Measurements from ENCODE around the gene CADPS. TPM values are rescaled to one million over a fixed set of nuclear protein-coding genes. Genes with fewer than 3 reads are reported as not detected.

The CADPS gene
- total and polyA plus RNA-seq, 9 of the 15 experiments (the other 6 are each of a cell fraction or from before 2014, with no cell fraction given) = not detected

DNA sequence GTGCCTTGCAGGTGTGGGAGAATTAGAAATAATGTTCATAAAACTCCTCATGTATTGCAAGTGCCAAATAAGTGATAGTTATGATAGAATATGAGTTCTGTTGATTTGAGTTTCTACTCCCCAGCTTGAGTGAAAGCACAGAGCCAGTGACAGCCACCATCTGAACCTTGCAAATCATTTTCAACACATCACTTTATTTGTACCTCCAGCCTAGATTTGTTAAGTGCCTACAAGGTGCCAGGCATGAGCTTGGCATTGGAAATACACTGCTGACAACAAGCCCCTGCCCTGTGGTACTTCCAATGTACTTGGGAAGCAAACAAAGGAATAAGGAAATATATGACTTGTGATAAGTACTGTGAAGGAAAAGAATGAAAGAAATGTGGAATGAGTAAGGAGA lies 518.9 kb downstream of the CADPS start:
- CTCF ChIA-PET (ENCODE audit: low intra/inter-chr PET ratio) = no interaction called here

DNA sequence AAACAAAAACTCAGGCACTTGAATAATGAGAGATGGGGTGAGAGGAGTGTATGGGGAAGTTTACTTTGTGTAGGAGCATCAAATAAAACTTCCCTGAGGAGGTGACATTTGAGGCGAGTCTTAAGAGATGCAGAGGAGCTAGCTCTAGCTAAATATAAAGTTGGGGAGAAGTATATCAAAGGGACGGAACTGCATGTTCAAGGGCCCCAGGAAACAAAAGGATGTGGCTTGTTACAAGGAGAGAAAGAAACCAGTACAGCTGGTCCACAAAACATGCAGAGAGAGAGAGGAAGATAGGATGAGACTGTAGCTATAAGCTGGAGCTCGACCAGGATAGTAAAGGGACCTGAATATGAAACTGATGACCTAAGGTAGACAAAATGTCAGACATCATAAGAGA lies 519.5 kb downstream of the CADPS start:
- Histone ChIP-seq H3K9me3 (replicated peaks; ENCODE audit: control insufficient read depth, insufficient read depth, low read depth, low read length) (no peaks in the 10 kb centered on the region), H3K9ac (ENCODE audit: insufficient read depth in 1 of 2, low read depth in 2 of 2, low read length in 2 of 2) (no peak overlapping the region), H3K4me2 (ENCODE audit: insufficient read depth, low read length) (no peak overlapping the region), H3K36me3 (ENCODE audit: control insufficient read depth, insufficient read depth, low read length) (no peaks in the 10 kb centered on the region), H3K4me3 (no peak overlapping the region), H3K27ac (ENCODE audit: extremely low read depth, low read depth, low read length) (no peak overlapping the region), H3K9me1 (ENCODE audit: control insufficient read depth, insufficient read depth, low read length) (no peaks in the 10 kb centered on the region), H3K4me1 (replicated peaks in 1 of 2; ENCODE audit: control insufficient read depth in 2 of 2, insufficient read depth in 2 of 2, low read length in 2 of 2) (no peaks in the 10 kb centered on the region), H4K20me1 (replicated peaks; ENCODE audit: control insufficient read depth, insufficient read depth, low read length) (no peaks in the 10 kb centered on the region), H3K79me2 (ENCODE audit: control insufficient read depth, insufficient read depth, low read length) (no peaks in the 10 kb centered on the region), H3K27me3 (ENCODE audit: control insufficient read depth in 2 of 2, insufficient read depth in 2 of 2, low read length in 2 of 2) (no peaks in the 10 kb centered on the region), H2AFZ (ENCODE audit: low read depth, low read length) (no peak overlapping the region)
- CTCF ChIA-PET (ENCODE audit: low intra/inter-chr PET ratio) = no interaction called here
- DNase-seq (ENCODE audit: extremely low read depth in 1 of 4, low spot score in 3 of 4) = no peak
- no TSS peak for BruUV-seq (replicated peaks)
- intact Hi-C loops (cut with micrococcal nuclease) (no loop called here), in situ Hi-C loops (cut with MboI) (no loop called here)
- no peak for FAIRE-seq
- POLR2A ChIA-PET = interaction anchor here (0.6 kb wide), 1 partner anchor 1313 kb away, joined by 3 read pairs; no protein-coding TSS in a partner anchor
- WGBS (ENCODE audit: insufficient coverage, low coverage, missing lambda C conversion rate) = 2% methylated on average over 3 of the region's 3 CpGs
- ATAC-seq = no peak
- TF ChIP-seq, protein P1, sequence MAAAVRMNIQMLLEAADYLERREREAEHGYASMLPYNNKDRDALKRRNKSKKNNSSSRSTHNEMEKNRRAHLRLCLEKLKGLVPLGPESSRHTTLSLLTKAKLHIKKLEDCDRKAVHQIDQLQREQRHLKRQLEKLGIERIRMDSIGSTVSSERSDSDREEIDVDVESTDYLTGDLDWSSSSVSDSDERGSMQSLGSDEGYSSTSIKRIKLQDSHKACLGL (CRISPR knock-in tag; IDR thresholded peaks at IDR 0.05; ENCODE audit: borderline replicate concordance, poor library complexity, severe bottlenecking) = no peak
- TF ChIP-seq MTA2 (IDR thresholded peaks at IDR 0.05; ENCODE audit: low read depth) = no peak
- TF ChIP-seq, protein P2, sequence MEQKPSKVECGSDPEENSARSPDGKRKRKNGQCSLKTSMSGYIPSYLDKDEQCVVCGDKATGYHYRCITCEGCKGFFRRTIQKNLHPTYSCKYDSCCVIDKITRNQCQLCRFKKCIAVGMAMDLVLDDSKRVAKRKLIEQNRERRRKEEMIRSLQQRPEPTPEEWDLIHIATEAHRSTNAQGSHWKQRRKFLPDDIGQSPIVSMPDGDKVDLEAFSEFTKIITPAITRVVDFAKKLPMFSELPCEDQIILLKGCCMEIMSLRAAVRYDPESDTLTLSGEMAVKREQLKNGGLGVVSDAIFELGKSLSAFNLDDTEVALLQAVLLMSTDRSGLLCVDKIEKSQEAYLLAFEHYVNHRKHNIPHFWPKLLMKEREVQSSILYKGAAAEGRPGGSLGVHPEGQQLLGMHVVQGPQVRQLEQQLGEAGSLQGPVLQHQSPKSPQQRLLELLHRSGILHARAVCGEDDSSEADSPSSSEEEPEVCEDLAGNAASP (IDR thresholded peaks at IDR 0.05) = no peak
- TF ChIP-seq, protein P3, sequence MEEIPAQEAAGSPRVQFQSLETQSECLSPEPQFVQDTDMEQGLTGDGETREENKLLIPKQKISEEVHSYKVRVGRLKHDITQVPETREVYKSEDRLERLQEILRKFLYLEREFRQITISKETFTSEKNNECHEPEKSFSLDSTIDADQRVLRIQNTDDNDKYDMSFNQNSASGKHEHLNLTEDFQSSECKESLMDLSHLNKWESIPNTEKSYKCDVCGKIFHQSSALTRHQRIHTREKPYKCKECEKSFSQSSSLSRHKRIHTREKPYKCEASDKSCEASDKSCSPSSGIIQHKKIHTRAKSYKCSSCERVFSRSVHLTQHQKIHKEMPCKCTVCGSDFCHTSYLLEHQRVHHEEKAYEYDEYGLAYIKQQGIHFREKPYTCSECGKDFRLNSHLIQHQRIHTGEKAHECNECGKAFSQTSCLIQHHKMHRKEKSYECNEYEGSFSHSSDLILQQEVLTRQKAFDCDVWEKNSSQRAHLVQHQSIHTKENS (CRISPR knock-in tag; IDR thresholded peaks at IDR 0.05) = no peak
- no peak for TF ChIP-seq MCM5 (IDR thresholded peaks at IDR 0.05; ENCODE audit: low read depth)
- TF ChIP-seq SMC3 (conservative IDR thresholded peaks at IDR 0.05; ENCODE audit: insufficient read depth, low read depth, low read length) = no peak
- TF ChIP-seq, protein P4, sequence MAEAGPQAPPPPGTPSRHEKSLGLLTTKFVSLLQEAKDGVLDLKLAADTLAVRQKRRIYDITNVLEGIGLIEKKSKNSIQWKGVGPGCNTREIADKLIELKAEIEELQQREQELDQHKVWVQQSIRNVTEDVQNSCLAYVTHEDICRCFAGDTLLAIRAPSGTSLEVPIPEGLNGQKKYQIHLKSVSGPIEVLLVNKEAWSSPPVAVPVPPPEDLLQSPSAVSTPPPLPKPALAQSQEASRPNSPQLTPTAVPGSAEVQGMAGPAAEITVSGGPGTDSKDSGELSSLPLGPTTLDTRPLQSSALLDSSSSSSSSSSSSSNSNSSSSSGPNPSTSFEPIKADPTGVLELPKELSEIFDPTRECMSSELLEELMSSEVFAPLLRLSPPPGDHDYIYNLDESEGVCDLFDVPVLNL (CRISPR knock-in tag; IDR thresholded peaks at IDR 0.05; ENCODE audit: low read depth) = no peak
- TF ChIP-seq, protein P5, sequence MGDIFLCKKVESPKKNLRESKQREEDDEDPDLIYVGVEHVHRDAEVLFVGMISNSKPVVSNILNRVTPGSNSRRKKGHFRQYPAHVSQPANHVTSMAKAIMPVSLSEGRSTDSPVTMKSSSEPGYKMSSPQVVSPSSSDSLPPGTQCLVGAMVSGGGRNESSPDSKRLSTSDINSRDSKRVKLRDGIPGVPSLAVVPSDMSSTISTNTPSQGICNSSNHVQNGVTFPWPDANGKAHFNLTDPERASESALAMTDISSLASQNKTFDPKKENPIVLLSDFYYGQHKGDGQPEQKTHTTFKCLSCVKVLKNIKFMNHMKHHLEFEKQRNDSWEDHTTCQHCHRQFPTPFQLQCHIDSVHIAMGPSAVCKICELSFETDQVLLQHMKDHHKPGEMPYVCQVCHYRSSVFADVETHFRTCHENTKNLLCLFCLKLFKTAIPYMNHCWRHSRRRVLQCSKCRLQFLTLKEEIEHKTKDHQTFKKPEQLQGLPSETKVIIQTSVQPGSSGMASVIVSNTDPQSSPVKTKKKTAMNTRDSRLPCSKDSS (IDR thresholded peaks at IDR 0.05; ENCODE audit: low read depth, partially characterized antibody) = no peak
- TF ChIP-seq ESRRB (CRISPR knock-in tag; IDR thresholded peaks at IDR 0.05; ENCODE audit: borderline replicate concordance) = no peak

More for the DNA sequence above, 518.9 kb downstream of the CADPS start:
- FAIRE-seq (no peak), ATAC-seq (no peak), DNase-seq (ENCODE audit: extremely low read depth in 1 of 4, low spot score in 3 of 4) (no peak)
- Histone ChIP-seq H2AFZ (ENCODE audit: low read depth, low read length) (no peak overlapping the region), H3K4me3 (no peak overlapping the region), H3K27me3 (ENCODE audit: control insufficient read depth in 2 of 2, insufficient read depth in 2 of 2, low read length in 2 of 2) (no peaks in the 10 kb centered on the region), H3K36me3 (ENCODE audit: control insufficient read depth, insufficient read depth, low read length) (no peaks in the 10 kb centered on the region), H3K9ac (ENCODE audit: insufficient read depth in 1 of 2, low read depth in 2 of 2, low read length in 2 of 2) (no peak overlapping the region), H4K20me1 (replicated peaks; ENCODE audit: control insufficient read depth, insufficient read depth, low read length) (no peaks in the 10 kb centered on the region), H3K9me3 (replicated peaks; ENCODE audit: control insufficient read depth, insufficient read depth, low read depth, low read length) (no peaks in the 10 kb centered on the region), H3K9me1 (ENCODE audit: control insufficient read depth, insufficient read depth, low read length) (no peaks in the 10 kb centered on the region), H3K4me1 (replicated peaks in 1 of 2; ENCODE audit: control insufficient read depth in 2 of 2, insufficient read depth in 2 of 2, low read length in 2 of 2) (no peaks in the 10 kb centered on the region), H3K79me2 (ENCODE audit: control insufficient read depth, insufficient read depth, low read length) (no peaks in the 10 kb centered on the region), H3K4me2 (ENCODE audit: insufficient read depth, low read length) (no peak overlapping the region), H3K27ac (ENCODE audit: extremely low read depth, low read depth, low read length) (no peak overlapping the region)
- TF ChIP-seq POLR3A (IDR thresholded peaks at IDR 0.05; ENCODE audit: borderline replicate concordance, extremely low read depth, insufficient read depth, insufficient read length) (no peak), C11orf30 (IDR thresholded peaks at IDR 0.05; ENCODE audit: low read depth) (no peak)
- POLR2A ChIA-PET = no interaction called here
- BruUV-seq (replicated peaks) = no TSS peak
- in situ Hi-C loops (cut with MboI) (no loop called here), intact Hi-C loops (cut with micrococcal nuclease) (no loop called here)

All from K562 (cell line).